Superior temporal gyrus (tissue), 1 donor: ENCODE measurements around the gene IGF2R.

Experiments used
- DNase-seq: peaks from one replicate; pipeline ENCODE4 v3.0.0-alpha.2; 2016; ENCODE audit errors: extremely low spot score

IGF2R gene

DNA sequence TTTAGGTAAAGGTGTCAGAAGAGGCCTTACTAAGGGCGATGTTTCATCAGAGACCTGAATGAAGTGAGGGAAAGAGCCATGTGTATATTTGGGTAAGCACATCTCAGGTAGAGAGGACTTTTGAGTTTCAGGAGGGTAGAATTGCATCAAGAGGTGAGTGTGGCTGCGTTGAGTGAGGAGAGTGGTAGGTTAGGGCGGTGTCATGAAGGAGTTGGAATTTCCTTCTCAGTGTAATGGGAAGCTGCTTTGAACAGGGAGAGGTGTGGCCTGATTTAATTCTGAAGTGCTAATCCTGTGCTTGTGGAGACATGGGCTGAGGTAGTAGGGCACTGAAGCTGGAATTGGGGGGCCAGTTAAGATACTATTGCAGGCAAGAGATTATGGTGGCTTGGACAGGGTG is 53.9 kb downstream of the IGF2R start:
- no peak for DNase-seq

DNA sequence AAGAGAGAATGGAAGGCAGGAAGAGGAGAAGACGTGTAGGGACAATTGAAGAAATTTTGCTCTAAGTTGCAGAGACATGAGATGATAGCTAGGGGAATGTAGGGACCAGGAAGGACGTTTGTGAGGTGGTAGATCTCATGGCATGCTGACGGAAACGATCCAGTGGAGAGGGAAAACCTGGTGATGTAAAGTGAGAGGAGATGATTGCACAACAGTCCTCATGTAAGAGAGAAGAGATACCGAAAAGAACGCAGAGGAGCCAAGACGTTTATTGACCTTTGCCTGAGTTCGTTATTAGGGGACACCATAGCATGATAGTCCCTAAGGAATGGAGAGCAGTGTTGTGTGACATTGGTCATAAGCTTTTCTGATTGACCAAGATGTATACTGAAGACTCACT is 55.3 kb downstream of the IGF2R start:
- DNase-seq, result no peak

DNA sequence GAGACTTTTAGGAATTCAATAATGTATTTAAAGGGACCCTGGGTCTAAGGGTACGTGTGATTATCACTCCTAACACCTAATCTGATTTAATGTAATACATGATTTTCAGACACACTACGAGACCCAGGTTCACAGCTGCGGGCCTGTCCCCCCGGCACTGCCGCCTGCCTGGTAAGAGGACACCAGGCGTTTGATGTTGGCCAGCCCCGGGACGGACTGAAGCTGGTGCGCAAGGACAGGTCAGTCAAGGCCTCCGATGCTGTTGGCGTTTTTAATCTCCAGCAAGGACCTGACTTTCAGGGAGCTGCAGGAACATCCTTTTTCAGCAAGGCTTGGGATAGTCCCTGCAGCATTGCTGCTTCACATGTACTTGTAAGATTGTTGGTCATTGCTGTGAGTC is 58.2 kb downstream of the IGF2R start:
- no peak for DNase-seq

DNA sequence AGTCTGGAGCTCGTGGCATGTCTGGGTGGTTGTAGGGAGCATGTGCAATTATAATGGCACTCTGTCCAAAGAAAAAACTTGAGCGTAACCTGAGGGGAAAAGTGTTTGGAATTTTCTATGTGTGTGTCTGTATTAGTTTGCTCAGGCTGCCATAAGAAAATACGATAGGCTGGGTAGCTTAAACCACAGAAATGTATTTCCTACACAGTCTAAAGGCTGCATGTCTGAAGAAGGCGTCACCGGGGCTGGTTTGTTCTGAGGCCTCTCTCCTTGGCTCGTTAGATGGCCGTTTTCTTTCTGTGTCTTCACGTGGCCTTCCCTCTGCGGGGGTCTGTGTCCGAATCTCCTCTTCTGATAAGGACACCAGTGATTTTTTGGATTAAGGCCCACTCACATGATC is 59.0 kb downstream of the IGF2R start:
- no peak for DNase-seq

DNA sequence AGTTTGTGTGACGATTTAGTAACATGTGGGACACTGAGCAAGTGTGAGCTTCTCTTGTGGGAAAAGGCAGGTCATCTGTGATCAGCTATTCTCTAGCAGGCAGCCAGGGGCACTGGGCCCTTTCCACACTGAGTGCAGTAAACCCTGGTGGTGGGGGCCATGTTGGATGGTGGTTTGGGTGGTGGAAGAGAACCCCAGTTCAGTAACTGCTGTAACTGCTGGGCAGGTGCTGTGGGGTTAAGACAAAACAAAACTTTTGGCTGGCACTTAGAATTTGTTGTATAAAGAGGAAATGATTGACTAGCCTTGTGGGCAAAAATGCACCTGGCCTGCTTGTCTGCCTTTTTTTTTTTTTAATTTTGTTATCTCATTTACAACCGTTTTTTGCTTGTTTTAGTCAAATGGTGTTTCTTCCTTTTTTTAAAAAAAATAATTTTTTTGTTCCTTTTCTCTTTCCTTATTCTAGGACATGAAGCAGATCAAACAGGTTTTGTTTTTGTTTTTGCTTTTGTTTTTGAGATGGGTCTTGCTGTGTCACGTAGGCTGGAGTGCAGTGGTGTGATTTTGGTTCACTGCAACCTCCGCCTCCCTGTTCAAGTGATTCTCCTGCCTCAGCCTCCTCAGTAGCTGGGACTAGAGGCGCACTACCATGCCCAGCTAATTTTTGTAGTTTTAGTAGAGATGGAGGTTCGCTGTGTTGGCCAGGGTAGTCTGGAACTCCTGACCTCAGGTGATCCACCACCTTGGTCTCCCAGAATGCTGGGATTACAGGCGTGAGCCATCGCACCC is 59.8 kb downstream of the IGF2R start:
- DNase-seq, result no peak

DNA sequence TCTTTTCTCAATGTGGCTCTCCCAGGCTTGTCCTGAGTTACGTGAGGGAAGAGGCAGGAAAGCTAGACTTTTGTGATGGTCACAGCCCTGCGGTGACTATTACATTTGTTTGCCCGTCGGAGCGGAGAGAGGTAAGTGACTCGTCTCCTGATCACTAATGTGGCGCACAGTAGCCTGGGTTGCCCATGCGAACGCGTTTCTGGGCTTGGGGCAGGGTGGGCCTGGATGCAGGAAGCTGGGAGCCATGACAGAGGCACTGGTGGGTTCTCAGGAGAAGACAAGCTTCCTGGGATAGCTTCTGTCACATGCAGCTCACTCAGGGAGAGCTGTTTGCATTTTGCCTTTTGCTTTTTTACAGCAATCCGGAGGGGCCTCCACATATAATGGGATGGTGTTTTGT is 60.6 kb downstream of the IGF2R start:
- DNase-seq, result no peak

DNA sequence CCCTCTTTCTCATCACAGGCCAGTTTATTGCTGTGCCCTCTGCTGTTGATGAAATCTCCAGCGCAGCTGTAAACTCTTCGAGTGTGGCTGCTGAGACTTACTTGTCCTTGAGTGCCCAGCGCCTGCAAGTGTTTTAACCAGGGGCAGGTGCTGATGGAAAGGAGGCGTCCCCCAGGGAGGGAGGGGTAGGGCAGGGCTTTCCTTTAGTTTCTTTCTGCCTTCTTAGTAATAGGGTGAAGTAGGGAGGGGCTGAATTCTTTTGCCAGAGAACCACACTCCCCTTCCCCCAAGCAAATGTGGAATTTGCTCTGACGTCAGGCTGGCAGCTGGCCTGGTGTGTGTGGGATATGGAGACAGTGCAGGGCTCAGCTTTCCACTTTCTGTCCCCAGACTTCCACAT is 61.2 kb downstream of the IGF2R start:
- DNase-seq, result peak; percentile 73

DNA sequence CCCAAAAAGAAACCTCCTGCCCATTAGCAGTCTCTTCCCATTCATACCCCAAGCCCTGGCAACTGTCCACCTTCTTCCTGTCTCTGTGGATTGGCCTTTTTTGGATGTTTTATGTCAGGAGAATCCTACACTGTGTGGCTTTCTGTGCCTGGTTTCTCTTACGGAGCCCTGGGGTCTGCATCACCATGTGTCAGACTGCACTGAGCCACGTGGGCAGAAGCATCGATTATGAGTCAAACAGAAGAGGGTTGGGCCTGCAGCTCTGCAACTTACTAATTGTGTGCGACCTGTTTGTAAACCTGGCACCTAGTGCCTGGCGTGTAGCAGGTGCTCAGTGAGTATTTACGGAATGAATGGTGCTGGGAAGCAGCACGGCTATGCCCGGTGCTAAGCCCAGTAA is 62.6 kb downstream of the IGF2R start:
- no peak for DNase-seq

DNA sequence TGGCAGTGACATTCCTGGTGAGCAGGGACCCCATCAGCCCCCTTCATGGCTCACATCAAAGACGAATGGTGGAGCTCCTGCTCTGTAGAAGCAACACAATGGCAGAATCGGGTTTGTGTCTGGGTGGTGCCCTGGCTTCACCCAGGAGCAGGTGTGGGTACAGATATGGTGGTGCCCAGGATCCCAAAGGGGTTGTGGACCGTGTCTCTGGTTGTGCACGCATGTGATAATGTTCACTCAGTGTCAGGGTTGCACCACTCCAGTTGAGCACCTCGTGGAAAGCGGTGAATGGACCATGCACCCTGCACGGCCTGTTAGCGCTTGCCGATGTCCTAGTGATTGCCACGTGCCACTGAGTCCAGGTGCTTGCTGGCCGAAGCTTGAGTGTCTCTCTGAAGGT is 63.0 kb downstream of the IGF2R start:
- DNase-seq, result no peak

DNA sequence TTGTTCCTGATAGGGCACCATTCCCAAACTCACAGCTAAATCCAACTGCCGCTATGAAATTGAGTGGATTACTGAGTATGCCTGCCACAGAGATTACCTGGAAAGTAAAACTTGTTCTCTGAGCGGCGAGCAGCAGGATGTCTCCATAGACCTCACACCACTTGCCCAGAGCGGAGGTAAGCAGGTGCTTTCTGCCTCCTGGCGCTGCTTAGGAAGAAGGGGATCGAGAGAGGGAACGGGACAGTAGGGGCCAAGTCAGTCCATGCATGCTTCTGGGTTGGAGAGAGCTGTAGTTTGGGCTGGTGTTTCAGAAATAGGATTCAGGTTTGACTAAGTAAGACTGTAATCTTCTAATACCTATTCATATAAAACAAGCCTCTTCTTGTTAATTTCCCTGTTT is 63.7 kb downstream of the IGF2R start:
- no peak for DNase-seq

DNA sequence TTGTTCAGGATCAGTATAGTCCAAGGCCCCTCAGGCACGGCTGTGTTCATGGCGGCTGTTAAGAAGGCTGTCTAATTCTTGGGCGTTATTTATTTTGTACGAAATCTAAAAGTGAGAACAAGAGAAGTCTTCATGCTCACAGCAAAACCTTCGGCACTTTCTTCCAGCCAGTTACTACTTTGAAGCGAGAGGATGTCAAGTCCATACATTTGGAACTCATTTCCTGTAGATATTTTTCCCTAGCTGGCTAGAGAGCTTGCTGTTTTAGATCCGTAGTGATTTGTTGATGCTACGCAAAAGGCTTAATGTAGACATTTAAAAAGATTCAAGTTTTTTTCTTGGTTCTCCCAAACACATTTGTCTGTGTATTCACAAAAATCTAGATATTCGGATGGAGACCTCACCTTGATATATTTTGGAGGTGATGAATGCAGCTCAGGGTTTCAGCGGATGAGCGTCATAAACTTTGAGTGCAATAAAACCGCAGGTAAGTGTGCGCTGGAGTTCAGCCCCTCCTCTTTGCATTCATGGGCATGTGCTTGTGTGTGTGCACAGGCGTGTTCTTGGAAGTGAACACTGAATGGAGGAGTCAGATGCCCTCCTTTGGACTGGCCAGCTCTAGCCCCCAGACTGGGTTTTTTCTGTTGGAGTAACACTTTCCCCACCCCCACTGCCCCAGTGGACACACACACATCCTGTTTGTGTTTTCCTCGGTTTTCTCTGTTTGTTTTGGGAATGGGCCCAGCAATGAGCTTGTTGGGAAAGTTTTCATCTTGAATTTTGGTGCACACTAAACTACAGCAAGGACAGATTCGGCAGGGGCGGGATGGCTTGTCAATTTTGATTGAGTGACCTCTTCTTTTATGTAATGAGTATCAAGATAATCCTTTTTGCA is 65.4 kb downstream of the IGF2R start:
- no peak for DNase-seq

DNA sequence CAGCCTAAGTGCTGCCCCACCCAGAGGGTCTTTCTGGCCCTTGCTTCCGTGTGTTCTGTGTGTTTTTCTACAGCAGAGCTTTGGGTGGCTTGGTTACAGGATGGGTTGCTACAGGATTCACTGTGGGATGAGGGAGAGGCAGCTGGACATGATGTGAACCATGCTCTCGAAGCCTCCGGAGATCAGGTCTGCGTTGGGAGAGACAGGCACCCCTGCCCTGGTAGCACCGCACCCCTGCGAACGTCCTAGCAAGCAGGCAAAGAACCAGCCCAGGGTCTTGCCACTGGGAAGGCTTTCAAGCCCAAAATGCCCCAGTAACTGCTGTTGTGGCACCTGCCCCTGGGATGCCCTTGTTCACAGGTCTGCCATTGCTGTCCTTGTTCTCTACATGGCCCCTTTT is 66.4 kb downstream of the IGF2R start:
- no peak for DNase-seq

DNA sequence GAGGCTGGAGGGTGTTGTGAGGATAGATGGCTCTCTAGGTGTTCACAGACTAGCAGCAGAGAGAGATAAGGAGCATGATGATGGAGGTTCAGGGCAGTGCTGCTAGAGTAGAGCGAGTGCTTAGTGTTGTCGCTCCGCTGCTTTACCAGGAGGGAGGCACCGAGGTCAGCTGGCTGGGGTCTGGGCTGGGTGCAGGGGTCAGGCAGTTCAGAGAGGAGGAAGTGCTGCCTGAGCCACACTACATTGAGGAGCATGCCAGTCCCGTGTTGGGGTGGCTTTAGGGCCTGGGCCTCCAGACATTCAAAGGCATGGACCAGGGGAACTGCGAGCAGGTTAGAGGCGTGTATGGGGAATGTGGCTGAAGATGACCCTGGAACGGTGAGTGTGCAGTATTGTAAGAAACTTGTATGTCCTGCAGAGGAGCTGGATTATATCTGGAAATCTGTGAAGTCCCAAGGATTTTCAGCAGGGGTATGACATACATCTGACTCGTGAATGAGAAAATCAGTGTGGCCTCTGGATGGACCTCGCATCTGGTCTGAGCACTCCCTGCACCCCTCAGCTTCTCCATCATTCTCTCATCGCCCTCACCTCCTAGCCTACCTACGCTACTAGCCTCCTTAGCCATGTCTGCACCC is 66.9 kb downstream of the IGF2R start:
- DNase-seq, result no peak

DNA sequence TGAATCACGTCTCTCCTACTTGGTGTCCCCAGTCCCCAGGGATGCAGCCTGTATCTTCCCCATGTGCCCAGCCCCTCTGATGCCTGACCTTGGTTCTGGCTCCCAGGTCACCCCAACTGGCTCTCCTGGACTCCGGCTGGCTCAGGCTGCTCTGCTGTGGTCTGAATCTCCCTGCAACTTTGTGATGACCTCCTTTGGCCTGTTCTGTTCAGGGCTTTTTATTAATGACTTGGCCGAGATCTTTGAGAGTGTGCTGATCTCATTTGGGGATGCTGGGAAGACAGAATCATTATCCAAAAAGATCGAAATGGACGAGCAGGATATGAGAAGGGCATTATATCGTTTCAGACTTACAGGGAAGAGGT is 67.4 kb downstream of the IGF2R start:
- DNase-seq, result no peak

DNA sequence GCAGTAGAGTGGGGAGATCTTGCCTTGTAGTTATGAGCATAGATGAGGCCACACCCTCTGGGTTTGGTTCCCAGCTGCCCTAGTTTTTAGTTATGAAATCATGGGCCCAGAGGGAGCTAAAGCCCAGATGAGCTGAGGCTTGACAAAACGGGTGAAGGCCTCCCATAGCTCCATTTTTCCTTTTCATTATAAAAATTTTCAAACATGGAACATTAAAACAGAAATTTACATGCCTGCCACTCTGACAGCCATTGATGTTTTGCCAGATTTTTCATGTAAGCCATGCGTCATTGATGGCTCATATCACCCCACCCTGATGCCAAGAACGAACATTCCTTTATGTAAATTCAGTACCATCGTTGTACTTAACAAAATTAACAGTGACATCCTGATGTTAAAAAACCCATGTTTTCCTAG is 67.9 kb downstream of the IGF2R start:
- peak; percentile 40 for DNase-seq

DNA sequence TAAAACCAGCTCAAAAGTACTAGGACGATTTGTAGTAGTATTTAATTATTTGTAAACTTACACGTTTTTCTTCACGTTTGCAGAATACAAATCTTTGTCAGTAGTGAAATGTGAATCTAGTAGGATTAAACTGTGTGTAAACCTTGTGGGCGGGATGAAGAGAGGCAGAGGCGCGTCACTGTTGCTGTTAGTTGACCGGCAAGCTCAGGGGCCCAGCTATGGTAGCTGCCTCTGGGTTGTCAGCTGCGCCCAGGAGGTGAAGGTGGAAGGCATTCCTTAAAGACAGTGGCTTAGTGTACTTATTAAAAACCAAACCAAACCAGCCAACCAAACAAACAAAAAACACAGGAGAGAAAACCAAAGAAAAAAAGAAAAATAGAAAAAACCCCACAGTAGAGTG is 69.6 kb downstream of the IGF2R start:
- DNase-seq, result no peak

DNA sequence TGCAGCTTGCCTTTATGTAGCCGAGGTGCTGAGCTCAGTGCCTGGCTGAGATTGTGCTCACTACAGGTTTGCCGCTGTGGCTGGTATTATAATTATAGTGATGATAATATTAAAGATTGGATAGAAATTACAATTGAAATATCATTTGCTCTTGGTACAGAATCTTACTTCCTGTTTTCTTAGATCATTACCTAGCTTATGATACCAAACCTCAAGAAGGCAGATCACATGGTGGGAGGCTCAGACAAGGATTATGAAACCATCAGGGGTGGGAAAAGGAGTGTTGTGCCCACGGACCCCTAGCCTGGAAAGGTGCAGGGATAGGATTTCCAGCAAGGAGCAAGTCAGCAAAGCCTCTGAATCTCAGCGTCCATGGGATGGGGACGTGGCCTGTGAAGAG is 70.6 kb downstream of the IGF2R start:
- DNase-seq, result no peak

DNA sequence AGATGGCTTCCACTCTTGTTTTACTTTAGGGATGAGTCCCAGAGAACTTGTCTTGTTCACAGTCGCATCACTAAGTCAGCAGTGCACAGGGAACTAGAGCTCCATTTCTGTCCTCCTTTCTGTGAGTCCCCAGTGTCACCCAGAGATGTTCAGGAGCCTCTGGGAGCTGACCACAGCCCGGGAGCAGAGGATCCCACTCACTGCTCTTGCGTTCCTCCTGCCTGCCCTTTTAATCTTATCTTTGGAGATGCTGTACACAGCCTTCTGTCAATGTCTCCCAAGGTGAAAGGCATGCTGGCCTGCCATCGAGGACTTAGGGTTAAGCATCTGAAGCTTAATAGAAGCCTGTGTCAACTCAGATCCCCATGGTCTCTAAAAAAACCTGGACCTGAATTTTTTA is 71.2 kb downstream of the IGF2R start:
- DNase-seq, result no peak

DNA sequence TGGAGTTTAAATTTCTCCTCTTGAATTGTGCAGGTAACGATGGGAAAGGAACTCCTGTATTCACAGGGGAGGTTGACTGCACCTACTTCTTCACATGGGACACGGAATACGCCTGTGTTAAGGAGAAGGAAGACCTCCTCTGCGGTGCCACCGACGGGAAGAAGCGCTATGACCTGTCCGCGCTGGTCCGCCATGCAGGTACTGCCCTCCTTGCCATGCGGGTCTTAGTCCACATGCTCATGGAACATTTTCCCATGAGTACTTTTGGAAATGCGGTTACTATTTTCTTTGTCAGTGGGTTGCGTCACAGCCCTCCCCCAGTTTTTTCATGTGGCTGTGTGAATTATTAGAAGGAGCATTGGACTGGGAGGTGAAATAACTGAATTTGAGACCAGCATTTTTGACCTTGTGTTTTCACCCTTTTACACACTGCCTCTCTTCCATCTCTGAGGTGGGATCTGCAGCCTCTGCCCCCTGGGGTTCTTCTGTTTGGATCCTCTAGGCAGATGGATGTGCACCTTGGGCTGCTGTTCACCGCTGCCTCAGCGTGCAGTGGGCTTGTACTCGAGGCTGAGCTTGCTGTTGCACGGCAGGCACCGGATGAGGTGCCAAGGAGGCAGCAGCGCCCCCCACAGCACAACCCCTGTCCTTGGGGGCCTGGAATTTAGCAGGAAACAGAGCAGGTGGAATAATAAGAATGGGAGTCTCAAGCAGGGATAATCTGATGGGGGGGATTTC is 71.8 kb downstream of the IGF2R start:
- no peak for DNase-seq

DNA sequence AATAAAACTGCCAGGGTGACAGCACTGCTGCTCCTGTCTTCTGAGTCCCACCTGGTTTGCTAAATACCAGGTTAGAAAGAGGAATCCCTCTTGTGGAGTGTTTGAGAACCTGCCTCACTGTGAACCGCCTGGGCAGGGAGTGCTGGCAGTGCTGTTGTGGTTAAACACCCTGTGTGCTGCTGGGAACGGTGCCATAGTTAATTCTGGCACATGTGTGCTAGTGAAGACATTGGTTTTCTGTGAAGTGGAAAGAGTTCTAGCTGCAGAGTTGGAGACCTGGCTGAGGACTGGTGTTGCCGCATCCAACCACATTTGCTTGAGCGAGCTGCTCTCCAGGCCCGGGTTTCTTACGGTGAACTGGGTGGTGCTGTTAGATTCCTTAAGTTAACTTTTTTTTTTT is 72.7 kb downstream of the IGF2R start:
- DNase-seq, result peak; percentile 54

DNA sequence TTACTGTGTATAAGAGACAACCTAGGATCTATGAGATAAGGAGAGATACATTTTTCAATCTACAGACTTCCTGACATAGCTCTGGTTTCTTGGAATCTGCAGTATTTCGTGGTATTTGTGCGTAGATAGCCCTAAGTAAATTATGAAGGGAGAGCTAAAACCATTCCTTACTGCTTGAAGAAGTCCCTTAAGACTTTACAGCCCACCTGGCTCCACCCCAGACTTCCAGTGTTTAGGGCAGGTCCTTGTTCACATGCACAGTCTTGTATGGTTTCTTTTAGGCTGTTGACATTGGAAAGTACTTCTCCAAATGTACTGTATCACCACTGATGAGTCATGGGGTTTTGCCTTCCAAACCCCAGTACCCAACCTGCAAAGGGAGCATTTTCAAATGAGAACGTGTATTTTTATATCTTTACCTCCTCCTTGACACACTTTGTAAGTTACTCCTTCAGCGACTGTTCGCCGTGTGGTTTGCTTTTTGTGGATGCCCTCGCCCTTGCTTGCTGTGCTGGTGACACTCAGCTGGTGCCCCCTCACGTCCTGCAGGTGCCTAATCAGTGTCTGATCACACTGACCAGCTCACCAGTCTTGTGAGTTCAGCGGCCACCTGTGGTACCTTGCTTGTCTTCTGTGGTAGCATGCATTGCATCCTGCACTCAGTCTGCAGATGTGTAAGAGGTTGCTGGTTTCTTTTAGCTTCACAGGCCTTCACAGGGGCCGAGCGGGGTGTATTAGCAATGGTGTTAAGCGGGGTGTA is 73.3 kb downstream of the IGF2R start:
- no peak for DNase-seq
